ENCODE results near the gene CLMP. TPM values are rescaled to one million over a fixed set of nuclear protein-coding genes. Genes with fewer than 3 reads are reported as not detected.

Gene CLMP
- total RNA-seq, 1 experiment from 2014 or later = 3.2 TPM

GRCh38 chr11:123065621-123066020 is 129.4 kb downstream of the CLMP start:
- no peaks in the 10 kb centered on the region for H3K27me3 ChIP-seq (ENCODE audit: insufficient read depth, low read length)
- TF ChIP-seq YY1 (IDR thresholded peaks at IDR 0.05; ENCODE audit: extremely low read depth, insufficient replicate concordance, low read depth, low read length) (no peak), CBX3 (IDR thresholded peaks at IDR 0.05; ENCODE audit: low read depth) (no peak), ZNF274 (IDR thresholded peaks at IDR 0.05; ENCODE audit: low read depth, low read length) (no peak), SIN3A (IDR thresholded peaks at IDR 0.05; ENCODE audit: low read depth) (no peak), EZH2 (IDR thresholded peaks at IDR 0.05) (no peak), MAX (IDR thresholded peaks at IDR 0.05) (no peak), CTCF (IDR thresholded peaks at IDR 0.05 in 2 of 3, conservative IDR thresholded peaks at IDR 0.05 in 1 of 3; ENCODE audit: borderline replicate concordance in 1 of 3, insufficient read depth in 1 of 3, low read depth in 2 of 3, low read length in 2 of 3) (no peak), EZH2phosphoT487 (IDR thresholded peaks at IDR 0.05; ENCODE audit: borderline replicate concordance) (no peak), POLR2AphosphoS5 (IDR thresholded peaks at IDR 0.05; ENCODE audit: low read depth, low read length) (peak; percentile 45; the same call in 1 of the 2 replicates), CEBPB (IDR thresholded peaks at IDR 0.05; ENCODE audit: low read depth) (peak; percentile 78), ATF3 (IDR thresholded peaks at IDR 0.05) (no peak), TCF7L2 (IDR thresholded peaks at IDR 0.05; ENCODE audit: borderline replicate concordance, extremely low read depth, insufficient read depth, insufficient read length) (no peak), SRF (IDR thresholded peaks at IDR 0.05; ENCODE audit: low read depth) (no peak)
- ATAC-seq (no peak), DNase-seq (ENCODE audit: low read depth, low spot score) (no peak)
- ChIA-PET POLR2A (no interaction called here), CTCF (no interaction called here), RAD21 (ENCODE audit: low non-redundant PET in 1 of 2, low total read pairs in 2 of 2, uncharacterized antibody in 2 of 2, unreplicated experiment in 2 of 2) (no interaction called here)
- H3K4me1 ChIP-seq (ENCODE audit: control insufficient read depth in 1 of 2, insufficient read depth in 2 of 2, low read length in 2 of 2) = peaks cover 18 to 21% of the 10 kb centered on the region in 2 experiments
- no peak overlapping the region for H3K4me2 ChIP-seq (ENCODE audit: low read length)
- H4K20me1 ChIP-seq (ENCODE audit: insufficient read depth) = peaks cover 8% of the 10 kb centered on the region; the same call in 1 of the 2 replicates
- no peaks in the 10 kb centered on the region for H3K9me3 ChIP-seq (ENCODE audit: control insufficient read depth in 1 of 2, insufficient read depth in 1 of 2, low read depth in 1 of 2, low read length in 2 of 2)
- no peak overlapping the region for H3K4me3 ChIP-seq (replicated peaks in 1 of 2; ENCODE audit: low read depth in 1 of 2, low read length in 2 of 2)
- intact Hi-C loops (cut with micrococcal nuclease) = no loop called here
- H3K79me2 ChIP-seq (ENCODE audit: insufficient read depth, low read length) = peaks cover 67% of the 10 kb centered on the region
- no peak overlapping the region for H3K9ac ChIP-seq (ENCODE audit: low read length)
- H3K9me2 ChIP-seq (ENCODE audit: insufficient read depth) = no peaks in the 10 kb centered on the region
- H2AFZ ChIP-seq (ENCODE audit: low read depth, low read length, poor library complexity, severe bottlenecking) = no peak overlapping the region
- H3K27ac ChIP-seq (ENCODE audit: low read depth, low read length) = no peak overlapping the region
- BruUV-seq (replicated peaks) = no TSS peak
- H3K36me3 ChIP-seq (ENCODE audit: control insufficient read depth in 1 of 2, insufficient read depth in 2 of 2, low read length in 2 of 2) = peaks cover 4 to 18% of the 10 kb centered on the region in 2 experiments; a peak in 3 of 4 replicates

Data from HCT116 (cell line).